ENCODE data around the gene DPP6. TPM values are rescaled to one million over a fixed set of nuclear protein-coding genes. Genes with fewer than 3 reads are reported as not detected.

Gene DPP6
- total RNA-seq, 1 donor from 2014 or later, result 0.39 TPM

GRCh38 chr7:154906201-154906600 is 854.0 kb downstream of the DPP6 start:
- peaks cover 6% of the 10 kb centered on the region for H3K27me3 Mint-ChIP-seq (ENCODE audit: insufficient read depth, low read depth)
- H3K4me3 ChIP-seq, result no peak overlapping the region
- no peak overlapping the region for H3K4me3 Mint-ChIP-seq
- TF ChIP-seq, protein P1, sequence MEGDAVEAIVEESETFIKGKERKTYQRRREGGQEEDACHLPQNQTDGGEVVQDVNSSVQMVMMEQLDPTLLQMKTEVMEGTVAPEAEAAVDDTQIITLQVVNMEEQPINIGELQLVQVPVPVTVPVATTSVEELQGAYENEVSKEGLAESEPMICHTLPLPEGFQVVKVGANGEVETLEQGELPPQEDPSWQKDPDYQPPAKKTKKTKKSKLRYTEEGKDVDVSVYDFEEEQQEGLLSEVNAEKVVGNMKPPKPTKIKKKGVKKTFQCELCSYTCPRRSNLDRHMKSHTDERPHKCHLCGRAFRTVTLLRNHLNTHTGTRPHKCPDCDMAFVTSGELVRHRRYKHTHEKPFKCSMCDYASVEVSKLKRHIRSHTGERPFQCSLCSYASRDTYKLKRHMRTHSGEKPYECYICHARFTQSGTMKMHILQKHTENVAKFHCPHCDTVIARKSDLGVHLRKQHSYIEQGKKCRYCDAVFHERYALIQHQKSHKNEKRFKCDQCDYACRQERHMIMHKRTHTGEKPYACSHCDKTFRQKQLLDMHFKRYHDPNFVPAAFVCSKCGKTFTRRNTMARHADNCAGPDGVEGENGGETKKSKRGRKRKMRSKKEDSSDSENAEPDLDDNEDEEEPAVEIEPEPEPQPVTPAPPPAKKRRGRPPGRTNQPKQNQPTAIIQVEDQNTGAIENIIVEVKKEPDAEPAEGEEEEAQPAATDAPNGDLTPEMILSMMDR (IDR thresholded peaks at IDR 0.05), result no peak
- TF ChIP-seq EZH2phosphoT487 (IDR thresholded peaks at IDR 0.05) (no peak), EZH2 (IDR thresholded peaks at IDR 0.05) (no peak)
- H3K9me3 Mint-ChIP-seq, result peaks cover 19% of the 10 kb centered on the region
- no peak overlapping the region for H3K9ac ChIP-seq
- peaks cover 11% of the 10 kb centered on the region for H3K4me1 ChIP-seq
- no peaks in the 10 kb centered on the region for H4K20me1 ChIP-seq (ENCODE audit: low read depth)
- no peak overlapping the region for H2AFZ ChIP-seq (replicated peaks)
- no peak overlapping the region for H3K27ac Mint-ChIP-seq
- H3K27ac ChIP-seq, result no peak overlapping the region
- H3F3A ChIP-seq (ENCODE audit: low read depth), result no peaks in the 10 kb centered on the region
- H3K79me2 ChIP-seq (ENCODE audit: low read depth), result no peaks in the 10 kb centered on the region
- H3K4me2 ChIP-seq, result no peak overlapping the region
- peaks cover 10% of the 10 kb centered on the region for H3K4me1 Mint-ChIP-seq
- H3K36me3 Mint-ChIP-seq, result no peaks in the 10 kb centered on the region
- no peaks in the 10 kb centered on the region for H3K27me3 ChIP-seq
- no peaks in the 10 kb centered on the region for H3K36me3 ChIP-seq
- H3K9me3 ChIP-seq (ENCODE audit: low read depth), result no peaks in the 10 kb centered on the region
- no peak for DNase-seq (ENCODE audit: low spot score)

DNA sequence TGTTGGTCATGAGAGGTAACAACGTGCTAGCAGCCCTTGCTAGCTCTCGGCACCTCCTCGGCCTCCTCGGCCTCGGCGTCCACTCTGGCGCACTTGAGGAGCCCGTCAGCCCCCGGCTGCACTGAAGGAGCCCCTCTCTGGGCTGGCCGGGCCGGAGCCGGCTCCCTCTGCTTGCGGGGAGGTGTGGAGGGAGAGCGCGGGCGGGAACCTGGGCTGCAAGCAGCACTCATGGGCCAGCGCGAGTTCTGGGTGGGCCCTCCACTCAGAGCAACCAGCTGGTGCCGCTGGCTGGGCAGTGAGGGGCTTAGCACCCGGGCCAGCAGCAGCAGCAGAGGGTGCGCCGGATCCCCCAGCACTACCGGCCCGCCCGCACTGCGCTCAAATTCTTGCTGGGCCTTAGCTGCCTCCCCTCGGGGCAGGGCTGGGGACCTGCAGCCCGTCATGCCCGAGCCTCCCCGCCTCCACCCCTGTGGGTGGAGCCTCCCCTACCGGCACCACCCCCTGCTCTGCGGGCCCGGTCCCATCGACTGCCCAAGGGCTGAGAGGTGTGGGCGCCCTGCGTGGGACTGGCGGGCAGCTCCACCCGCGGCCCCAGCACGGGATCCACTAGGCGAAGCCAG is 854.6 kb downstream of the DPP6 start:
- Histone ChIP-seq H3F3A (ENCODE audit: low read depth) (no peaks in the 10 kb centered on the region), H3K9ac (no peak overlapping the region), H3K4me1 (peaks cover 11% of the 10 kb centered on the region), H4K20me1 (ENCODE audit: low read depth) (no peaks in the 10 kb centered on the region), H3K9me3 (ENCODE audit: low read depth) (no peaks in the 10 kb centered on the region), H3K36me3 (no peaks in the 10 kb centered on the region), H3K4me3 (no peak overlapping the region), H3K4me2 (no peak overlapping the region), H3K27ac (no peak overlapping the region), H3K27me3 (no peaks in the 10 kb centered on the region), H3K79me2 (ENCODE audit: low read depth) (no peaks in the 10 kb centered on the region), H2AFZ (replicated peaks) (no peak overlapping the region)
- H3K9me3 Mint-ChIP-seq, result peaks cover 21% of the 10 kb centered on the region
- H3K27ac Mint-ChIP-seq, result no peak overlapping the region
- TF ChIP-seq, protein P1 (IDR thresholded peaks at IDR 0.05), result no peak
- TF ChIP-seq EZH2phosphoT487 (IDR thresholded peaks at IDR 0.05), result no peak
- no peak for TF ChIP-seq EZH2 (IDR thresholded peaks at IDR 0.05)
- no peak for DNase-seq (ENCODE audit: low spot score)
- H3K27me3 Mint-ChIP-seq (ENCODE audit: insufficient read depth, low read depth), result peaks cover 6% of the 10 kb centered on the region
- no peaks in the 10 kb centered on the region for H3K36me3 Mint-ChIP-seq
- H3K4me3 Mint-ChIP-seq, result no peak overlapping the region
- peaks cover 10% of the 10 kb centered on the region for H3K4me1 Mint-ChIP-seq

GRCh38 chr7:154907651-154908620 is 855.7 kb downstream of the DPP6 start:
- H3F3A ChIP-seq (ENCODE audit: low read depth), result no peaks in the 10 kb centered on the region
- Mint-ChIP-seq H3K27me3 (ENCODE audit: insufficient read depth, low read depth) (peaks cover 6% of the 10 kb centered on the region), H3K4me3 (no peak overlapping the region), H3K36me3 (no peaks in the 10 kb centered on the region), H3K9me3 (peaks cover 26% of the 10 kb centered on the region), H3K27ac (peak overlapping the region; percentile 11), H3K4me1 (peaks cover 6% of the 10 kb centered on the region)
- no peaks in the 10 kb centered on the region for H3K27me3 ChIP-seq
- no peaks in the 10 kb centered on the region for H4K20me1 ChIP-seq (ENCODE audit: low read depth)
- no peaks in the 10 kb centered on the region for H3K79me2 ChIP-seq (ENCODE audit: low read depth)
- no peak overlapping the region for H3K9ac ChIP-seq
- no peak overlapping the region for H3K27ac ChIP-seq
- H3K9me3 ChIP-seq (ENCODE audit: low read depth), result no peaks in the 10 kb centered on the region
- TF ChIP-seq EZH2 (IDR thresholded peaks at IDR 0.05) (no peak), EZH2phosphoT487 (IDR thresholded peaks at IDR 0.05) (no peak)
- TF ChIP-seq, protein P1 (IDR thresholded peaks at IDR 0.05), result no peak
- H3K4me1 ChIP-seq, result peaks cover 4% of the 10 kb centered on the region
- H3K4me2 ChIP-seq, result no peak overlapping the region
- no peaks in the 10 kb centered on the region for H3K36me3 ChIP-seq
- no peak for DNase-seq (ENCODE audit: low spot score)
- H2AFZ ChIP-seq (replicated peaks), result no peak overlapping the region
- H3K4me3 ChIP-seq, result no peak overlapping the region

All from neural progenitor cell (in vitro differentiated cells).